SK-N-SH (cell line): ENCODE data around the gene C21orf91. TPM values are rescaled to one million over a fixed set of nuclear protein-coding genes. Genes with fewer than 3 reads are reported as not detected.

Source experiments
- CTCF ChIA-PET: fragments of 300-600, 350-600 bp; formaldehyde crosslinking; extraction: SDS; loops from one replicate; lab custom pipeline; 2021; lab: Yijun Ruan, JAX
- POLR2A ChIA-PET: fragments of 350-600 bp; sonication (Branson Sonifier 250); formaldehyde crosslinking; extraction: SDS; loops from one replicate; lab custom pipeline; 2020; ENCODE audit warnings: antibody characterized with exemption, inconsistent platforms; lab: Yijun Ruan, JAX
- DNase-seq: peaks from one replicate; pipeline ENCODE4 v3.0.0; 2012
- H2AFZ ChIP-seq: fragments of 200-600 bp; sonication (generic); 2 replicates; pipeline ENCODE4 v1.8.1; 2016; ENCODE audit warnings: antibody characterized with exemption, mild to moderate bottlenecking, low read depth
- H3F3A ChIP-seq: fragments of 200-600 bp; sonication (generic); replicated peaks from 2 replicates; pipeline ENCODE3; 2016; ENCODE audit warnings: antibody characterized with exemption, mild to moderate bottlenecking; ENCODE audit not compliant: insufficient read depth
- H3K27ac ChIP-seq, 2 experiments: fragments of 200-500 bp in 1 of 2; fragments of 200-600 bp in 1 of 2; sonication (Bioruptor generic) in 1 of 2; sonication (generic), shearing (Covaris generic) in 1 of 2; 2 replicates each; pipeline versions ENCODE4 v1.5.1 to v1.6.1; 2014 to 2016; ENCODE audit warnings: low read depth in 2 of 2, inconsistent platforms in 1 of 2, low read length in 1 of 2, mild to moderate bottlenecking in 1 of 2, mixed read lengths in 1 of 2
- H3K27me3 ChIP-seq: fragments of 200-600 bp; sonication (generic), shearing (Covaris generic); 2 replicates; pipeline ENCODE4 v1.6.1; 2016; ENCODE audit warnings: mixed run types; ENCODE audit not compliant: insufficient read depth
- H3K36me3 ChIP-seq, 2 experiments: fragments of 200-500 bp in 1 of 2; fragments of 200-600 bp in 1 of 2; sonication (Bioruptor generic) in 1 of 2; sonication (generic) in 1 of 2; replicated peaks in 1 of 2; 2 replicates each; pipeline versions ENCODE3 to v1.5.1; 2014 to 2016; ENCODE audit warnings: low read length in 1 of 2, mild to moderate bottlenecking in 1 of 2; ENCODE audit not compliant: insufficient read depth in 2 of 2, control insufficient read depth in 1 of 2
- H3K4me1 ChIP-seq, 2 experiments: fragments of 200-500 bp in 1 of 2; fragments of 200-600 bp in 1 of 2; sonication (Bioruptor generic) in 1 of 2; sonication (generic), shearing (Covaris generic) in 1 of 2; 2 replicates each; pipeline versions ENCODE4 v1.5.1 to v1.6.1; 2014 to 2016; ENCODE audit warnings: low read depth in 1 of 2, low read length in 1 of 2, mixed run types in 1 of 2; ENCODE audit not compliant: insufficient read depth in 2 of 2, control insufficient read depth in 1 of 2
- H3K4me2 ChIP-seq: fragments of 200-600 bp; sonication (generic), shearing (Covaris generic); 2 replicates; pipeline ENCODE4 v1.6.1; 2017; ENCODE audit warnings: mixed run types
- H3K4me3 ChIP-seq, 2 experiments: fragments of 200-500 bp in 1 of 2; fragments of 200-600 bp in 1 of 2; sonication (Bioruptor generic) in 1 of 2; sonication (generic), shearing (Covaris generic) in 1 of 2; 2 replicates each; pipeline versions ENCODE4 v1.5.1 to v1.8.1; 2014 to 2016; ENCODE audit warnings: low read depth in 2 of 2, inconsistent platforms in 1 of 2, low read length in 1 of 2, mild to moderate bottlenecking in 1 of 2, mixed read lengths in 1 of 2, moderate library complexity in 1 of 2
- H3K79me2 ChIP-seq: fragments of 200-600 bp; sonication (generic); 2 replicates; pipeline ENCODE4 v1.8.1; 2017; ENCODE audit warnings: mild to moderate bottlenecking; ENCODE audit not compliant: insufficient read depth
- H3K9ac ChIP-seq: fragments of 200-600 bp; sonication (generic); 2 replicates; pipeline ENCODE4 v1.6.1; 2017; ENCODE audit warnings: mixed run types
- H3K9me2 ChIP-seq: fragments of 200-600 bp; sonication (generic); 2 replicates; pipeline ENCODE4 v1.6.1; 2017; ENCODE audit warnings: mixed run types
- H3K9me3 ChIP-seq: fragments of 200-600 bp; sonication (generic); 2 replicates; pipeline ENCODE4 v1.6.1; 2017; ENCODE audit warnings: mixed run types, mild to moderate bottlenecking, moderate library complexity
- H4K20me1 ChIP-seq: fragments of 200-600 bp; sonication (generic); 2 replicates; pipeline ENCODE4 v1.6.1; 2017; ENCODE audit warnings: mild to moderate bottlenecking, mixed run types; ENCODE audit not compliant: insufficient read depth
- CHD2 ChIP-seq: fragments of 150-350 bp; IDR thresholded peaks from 2 replicates; pipeline ENCODE4 v1.6.1; 2018; ENCODE audit warnings: low read length; ENCODE audit not compliant: partially characterized antibody
- CTCF ChIP-seq: fragments of 200-600 bp; sonication (generic); IDR thresholded peaks from 2 replicates; pipeline ENCODE4 v1.6.1; 2017; ENCODE audit warnings: antibody characterized with exemption, mild to moderate bottlenecking, moderate library complexity
- ELF1 ChIP-seq: IDR thresholded peaks from 2 replicates; pipeline ENCODE4 v1.4.0; 2012
- EP300 ChIP-seq, 2 experiments: IDR thresholded peaks; 2 replicates each; pipeline versions ENCODE4 v1.4.0 to v1.6.1; 2012; ENCODE audit warnings: borderline replicate concordance in 1 of 2, low read depth in 1 of 2, low read length in 1 of 2
- EZH2phosphoT487 ChIP-seq: fragments of 200-600 bp; sonication (generic); IDR thresholded peaks from 2 replicates; pipeline ENCODE4 v1.6.1; 2017; ENCODE audit warnings: low read depth, mixed run types, mild to moderate bottlenecking, antibody characterized with exemption, moderate library complexity, borderline replicate concordance
- FOSL2 ChIP-seq: IDR thresholded peaks from 2 replicates; pipeline ENCODE4 v1.4.0; 2012; ENCODE audit warnings: low read depth, mild to moderate bottlenecking, moderate library complexity, borderline replicate concordance
- FOXM1 ChIP-seq: IDR thresholded peaks from 2 replicates; pipeline ENCODE4 v1.4.0; 2012; ENCODE audit warnings: low read depth, mild to moderate bottlenecking
- IRF3 ChIP-seq: fragments of 150-350 bp; IDR thresholded peaks from 2 replicates; pipeline ENCODE4 v1.6.1; 2016; ENCODE audit warnings: mild to moderate bottlenecking, low read depth, low read length
- JUND ChIP-seq: IDR thresholded peaks from 2 replicates; pipeline ENCODE4 v1.4.0; 2012
- MXI1 ChIP-seq: IDR thresholded peaks from 2 replicates; pipeline ENCODE4 v1.6.1; 2012; ENCODE audit warnings: mild to moderate bottlenecking, low read depth, low read length, improper control_type of control experiment
- POLR2AphosphoS5 ChIP-seq: IDR thresholded peaks from 2 replicates; pipeline ENCODE4 v1.6.1; 2012; ENCODE audit warnings: low read depth, low read length
- RAD21 ChIP-seq: IDR thresholded peaks from 2 replicates; pipeline ENCODE4 v1.6.1; 2012; ENCODE audit warnings: mild to moderate bottlenecking, low read length
- RCOR1 ChIP-seq: fragments of 150-350 bp; IDR thresholded peaks from 2 replicates; pipeline ENCODE4 v1.6.1; 2017; ENCODE audit warnings: antibody characterized with exemption, low read length
- REST ChIP-seq: IDR thresholded peaks from 2 replicates; pipeline ENCODE4 v1.6.1; 2012; ENCODE audit warnings: mild to moderate bottlenecking, low read depth, low read length, moderate library complexity
- RFX5 ChIP-seq: IDR thresholded peaks from 2 replicates; pipeline ENCODE4 v1.6.1; 2012; ENCODE audit warnings: mild to moderate bottlenecking, improper control_type of control experiment, low read length
- RXRA ChIP-seq: IDR thresholded peaks from 2 replicates; pipeline ENCODE4 v1.4.0; 2012; ENCODE audit warnings: low read depth, mild to moderate bottlenecking, borderline replicate concordance
- TAF1 ChIP-seq: IDR thresholded peaks from 2 replicates; pipeline ENCODE4 v1.6.1; 2012; ENCODE audit warnings: low read depth, mild to moderate bottlenecking, low read length, moderate library complexity, borderline replicate concordance
- TEAD4 ChIP-seq: IDR thresholded peaks from 2 replicates; pipeline ENCODE4 v1.4.0; 2012; ENCODE audit warnings: mild to moderate bottlenecking, borderline replicate concordance; ENCODE audit not compliant: insufficient read depth
- USF1 ChIP-seq: IDR thresholded peaks from 2 replicates; pipeline ENCODE4 v1.4.0; 2012; ENCODE audit warnings: low read depth, borderline replicate concordance
- WGBS: methylation state at CpG from one replicate; pipeline ENCODE4 v1.1.6; 2017; ENCODE audit warnings: low lambda C conversion rate; 5-methylcytosine and 5-hydroxymethylcytosine counted together
- polyA plus RNA-seq, 3 experiments: library from polyadenylated mRNA; depleted of rRNA; stranded (reverse); fragments of >200 nt; gene quantifications; 2 replicates each; pipeline ENCODE4 v1.2.3, GENCODE V29; 2012

C21orf91 gene
- polyA plus RNA-seq, 1 of the 3 experiments (the other 2 are of a cell fraction): 2.2 TPM

GRCh38 chr21:17797967-17798366 is 21.2 kb downstream of the C21orf91 start:
- Histone ChIP-seq H3K4me3 (no peak overlapping the region), H3K27ac (no peak overlapping the region), H4K20me1 (no peaks in the 10 kb centered on the region), H3K9me2 (no peaks in the 10 kb centered on the region), H2AFZ (no peak overlapping the region; the same call in 1 of the 2 replicates), H3K4me1 (peaks cover 0 to 7% of the 10 kb centered on the region in 2 experiments; a peak in 3 of 4 replicates), H3K36me3 (peaks cover 10 to 11% of the 10 kb centered on the region in 2 experiments), H3F3A (peaks cover 9% of the 10 kb centered on the region), H3K9ac (no peak overlapping the region), H3K27me3 (no peaks in the 10 kb centered on the region), H3K4me2 (no peak overlapping the region), H3K79me2 (no peaks in the 10 kb centered on the region), H3K9me3 (no peaks in the 10 kb centered on the region)
- TF ChIP-seq REST: no peak
- TF ChIP-seq EP300 (IDR thresholded peaks at IDR 0.05; ENCODE audit: borderline replicate concordance in 1 of 2, low read depth in 1 of 2, low read length in 1 of 2): no peak
- no peak for TF ChIP-seq RCOR1
- TF ChIP-seq TAF1: no peak
- TF ChIP-seq FOXM1: no peak
- no peak for TF ChIP-seq RAD21
- TF ChIP-seq FOSL2: no peak
- no peak for TF ChIP-seq USF1
- no peak for TF ChIP-seq JUND
- TF ChIP-seq TEAD4: no peak
- TF ChIP-seq IRF3: no peak
- no peak for TF ChIP-seq ELF1
- TF ChIP-seq CHD2: no peak
- no peak for TF ChIP-seq RFX5
- no peak for TF ChIP-seq EZH2phosphoT487
- TF ChIP-seq CTCF: no peak
- TF ChIP-seq MXI1: no peak
- no peak for TF ChIP-seq RXRA
- no peak for TF ChIP-seq POLR2AphosphoS5
- POLR2A ChIA-PET: no interaction called here
- no peak for DNase-seq
- 95% methylated on average over 2 of the region's 2 CpGs for WGBS
- CTCF ChIA-PET: interaction anchor here (0.6 to 0.9 kb wide), 2 partner anchors 18 to 101 kb away, joined by 3 to 4 read pairs; no protein-coding TSS in a partner anchor
